Midbrain (tissue), 1 donor: Measurements from ENCODE around the gene ATF5.
A peak's percentile ranks its signal among the peaks of the same experiment; 100 is the strongest.

Experiments
- DNase-seq: peaks from one replicate; lab custom pipeline; 2025; lab: John Stamatoyannopoulos, UW

The ATF5 gene

DNA sequence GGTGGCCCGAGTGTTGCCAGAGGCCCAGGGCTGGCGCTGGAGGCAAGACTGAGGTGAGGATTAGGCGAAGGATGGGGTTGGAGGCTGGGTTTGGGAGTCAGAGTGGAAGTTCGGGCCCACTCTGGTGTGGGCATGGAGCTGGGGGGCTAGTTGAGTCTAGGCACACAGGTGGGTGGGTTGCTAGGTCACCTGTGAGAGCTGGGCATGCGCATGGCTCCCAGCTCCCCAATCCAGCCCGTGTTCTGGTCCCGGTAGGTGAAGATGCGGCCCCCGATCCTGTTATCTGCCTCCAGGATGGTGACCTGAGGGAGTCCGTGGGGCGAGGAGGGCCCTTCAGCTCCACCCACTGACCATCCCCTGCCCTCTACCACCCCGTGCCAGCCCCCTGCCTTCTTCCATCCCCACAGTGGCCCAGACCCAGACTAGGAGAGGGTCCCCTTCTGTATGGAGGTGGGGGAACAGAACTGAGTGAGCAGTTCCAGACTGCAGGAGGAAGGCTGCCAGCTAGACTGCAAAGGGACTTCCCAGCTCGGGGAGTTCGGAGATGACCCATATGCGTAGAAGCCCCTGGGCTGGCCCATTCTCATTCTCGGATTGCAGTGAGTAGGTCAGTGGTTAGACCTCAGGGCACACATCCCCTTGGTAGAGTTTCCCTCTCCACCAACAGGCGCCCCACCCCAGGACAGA lies 34.0 kb upstream of the ATF5 start:
- DNase-seq, result no peak

- DNase-seq, result no peak
These were observed 33.3 kb upstream of the ATF5 start for GRCh38 chr19:49895566-49896297.

DNA sequence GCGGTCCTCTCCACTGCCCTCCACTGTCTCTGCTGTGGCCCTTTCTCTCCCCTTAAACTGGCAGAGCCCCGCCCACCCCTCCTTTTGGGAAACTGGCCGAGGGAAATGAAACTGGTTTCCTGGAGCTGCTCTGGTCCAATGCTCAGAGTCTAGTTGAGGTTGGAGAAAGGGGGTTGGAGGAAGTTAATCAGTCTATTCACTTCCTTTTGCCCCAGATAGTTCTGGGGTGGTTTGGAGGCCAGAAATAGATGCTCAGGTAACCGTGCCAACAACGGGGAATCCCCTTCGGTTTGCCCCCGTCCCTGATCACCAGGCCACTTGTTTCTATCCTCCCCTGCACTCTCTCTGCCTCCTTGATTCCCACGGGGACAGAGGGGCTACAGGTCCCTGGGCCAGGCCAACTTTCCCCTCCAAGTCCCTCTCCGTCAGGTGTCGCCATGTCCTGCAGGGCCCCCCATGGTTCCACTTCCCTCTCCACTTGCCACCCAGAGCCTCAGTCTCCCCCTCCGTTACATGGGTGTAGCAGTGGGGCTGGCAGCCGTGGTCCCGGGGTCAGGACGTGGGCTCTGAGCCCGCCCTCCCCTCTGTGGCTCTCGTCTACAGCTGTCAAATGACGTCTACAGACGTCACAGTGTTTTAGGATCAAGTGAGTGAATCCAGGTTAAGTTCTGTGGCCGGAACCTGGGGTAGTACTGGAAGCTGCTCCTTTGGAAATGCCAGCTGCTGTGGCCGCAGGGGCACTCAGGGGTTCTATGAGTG lies 32.0 kb upstream of the ATF5 start, which contains the start of gene IL4I1:
Gene IL4I1 (minus strand): TSS at position 25 of the 759 bp plus-strand sequence. CDS start 727 bp downstream, outside the sequence.
- DNase-seq, result peak; percentile 8

GRCh38 chr19:49904136-49904535 lies 24.9 kb upstream of the ATF5 start:
- no peak for DNase-seq

GRCh38 chr19:49906879-49907564 lies 22.0 kb upstream of the ATF5 start:
- DNase-seq, result peak; percentile 38

GRCh38 chr19:49907745-49908446 lies 21.1 kb upstream of the ATF5 start:
- no peak for DNase-seq

DNA sequence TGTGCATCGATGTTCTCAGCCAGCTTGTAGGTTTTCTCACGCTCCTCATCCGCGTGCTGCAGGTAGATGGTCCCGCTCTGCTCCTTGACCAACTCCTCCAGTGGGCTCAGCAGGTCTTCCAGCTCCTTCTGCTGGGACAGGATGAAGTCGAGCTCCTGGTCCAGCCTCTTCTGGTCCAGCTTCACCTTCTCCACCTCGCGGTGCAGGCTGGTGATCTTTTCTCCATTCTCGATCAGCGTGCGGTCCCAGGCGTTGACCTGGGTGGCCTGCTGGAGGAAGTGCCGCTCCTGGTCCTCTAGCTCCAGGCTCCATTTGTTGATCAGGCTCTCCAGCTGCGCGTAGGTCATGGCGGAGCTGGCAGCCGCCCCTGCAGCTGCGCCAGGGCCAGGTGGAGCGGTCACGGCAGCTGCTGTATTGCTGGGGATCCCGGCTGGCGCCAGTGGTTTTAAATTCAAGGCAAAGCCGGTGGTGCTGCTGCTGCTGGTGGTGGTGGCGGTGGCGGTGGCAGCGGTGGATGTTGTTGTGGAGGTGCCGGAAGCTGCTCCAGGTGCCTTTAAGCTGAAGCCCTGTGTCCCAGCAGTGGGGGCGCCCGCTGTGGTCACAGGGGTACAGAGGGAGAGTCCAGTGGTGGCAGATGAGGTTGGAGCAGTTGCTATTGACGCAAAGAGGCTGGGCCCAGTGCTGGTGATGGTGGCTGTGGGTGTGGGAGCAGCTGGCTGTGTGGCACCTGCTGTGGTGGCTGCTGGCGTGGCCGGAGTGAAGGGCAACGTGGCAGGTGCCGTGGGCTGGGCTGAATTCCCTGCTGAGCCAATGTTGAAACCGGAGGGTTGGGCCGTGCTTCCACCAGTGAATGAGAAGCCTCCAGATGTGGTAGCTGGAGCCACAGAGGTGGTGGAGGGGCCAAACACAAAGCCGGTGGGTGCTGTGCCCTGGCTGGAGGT lies 20.3 kb upstream of the ATF5 start:
- no peak for DNase-seq

- no peak for DNase-seq
These were observed 18.8 kb upstream of the ATF5 start for GRCh38 chr19:49910179-49910578.

- peak; percentile 16 for DNase-seq
These were observed 17.4 kb upstream of the ATF5 start for GRCh38 chr19:49911381-49912145.

DNA sequence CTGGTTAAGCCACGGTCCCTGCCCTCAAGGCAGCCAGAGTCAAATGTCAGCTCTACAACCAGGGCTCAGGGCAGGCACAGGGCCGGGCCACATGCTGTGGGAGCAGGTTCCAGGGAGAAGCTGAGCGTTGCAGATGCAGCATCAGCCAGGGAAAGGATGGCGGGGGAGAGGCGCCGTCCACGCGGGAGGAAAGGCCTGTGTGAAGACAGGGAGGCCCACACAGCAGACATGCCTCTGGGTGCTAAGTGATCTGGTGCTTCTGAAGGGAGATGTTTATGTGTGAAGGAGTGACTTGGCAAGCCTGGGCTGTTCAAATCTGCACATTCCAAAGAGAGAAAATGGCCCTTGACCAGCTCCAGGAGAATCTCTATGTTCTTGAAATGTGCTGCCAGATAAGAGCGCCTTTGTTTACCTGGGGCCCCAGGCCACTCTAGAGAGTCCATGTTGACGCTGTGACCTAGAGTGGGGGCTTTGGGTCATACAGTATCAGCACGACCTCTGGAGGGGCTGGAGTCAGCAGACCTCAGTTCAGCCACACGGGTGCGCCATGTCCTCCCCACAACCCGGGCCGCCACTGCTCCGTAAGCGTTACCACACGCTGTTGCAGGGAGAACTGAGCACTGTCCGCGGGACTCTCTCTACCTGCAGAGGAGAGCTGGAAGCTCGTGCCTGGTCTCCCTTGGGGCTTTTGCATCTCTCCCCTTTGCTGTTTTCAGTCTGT lies 15.9 kb upstream of the ATF5 start:
- DNase-seq, result no peak

DNA sequence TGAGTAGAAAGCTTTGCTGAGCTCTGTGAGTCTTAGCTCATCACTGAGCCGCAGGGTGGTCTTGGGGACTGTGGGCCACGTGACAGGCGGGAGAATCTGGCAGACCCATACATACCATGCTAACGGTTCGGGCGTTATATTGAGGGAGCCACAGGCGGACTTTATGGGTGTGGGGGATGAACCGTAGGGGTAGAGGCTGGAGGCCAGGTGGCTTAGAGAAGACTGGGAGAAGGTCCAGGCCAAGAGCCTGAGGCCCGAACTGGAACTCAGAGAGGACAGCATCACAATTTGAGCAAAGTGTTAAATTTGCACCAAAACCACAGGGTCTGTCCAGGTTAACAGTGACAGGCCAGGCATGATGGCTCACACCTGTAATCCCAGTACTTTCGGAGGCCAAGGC lies 15.3 kb upstream of the ATF5 start:
- no peak for DNase-seq

DNA sequence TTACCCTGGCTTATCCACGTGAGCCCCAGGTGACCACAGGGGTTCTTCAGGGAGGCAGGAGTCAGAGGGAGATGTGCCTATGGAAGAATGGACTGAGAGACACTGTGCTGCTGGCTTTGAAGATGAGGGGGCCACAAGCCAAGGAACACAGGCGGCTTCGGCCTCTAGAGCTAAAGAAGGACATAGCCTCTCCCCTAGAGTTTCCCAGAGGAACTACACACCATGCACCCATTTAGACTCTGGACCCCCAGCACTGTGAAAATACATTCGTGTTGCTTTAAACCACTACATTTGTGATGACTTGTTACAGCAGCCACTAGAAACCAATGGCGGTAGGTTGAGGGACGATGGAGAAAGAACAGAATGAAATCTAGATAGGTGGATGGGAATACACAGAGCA lies 13.7 kb upstream of the ATF5 start:
- DNase-seq, result no peak

DNA sequence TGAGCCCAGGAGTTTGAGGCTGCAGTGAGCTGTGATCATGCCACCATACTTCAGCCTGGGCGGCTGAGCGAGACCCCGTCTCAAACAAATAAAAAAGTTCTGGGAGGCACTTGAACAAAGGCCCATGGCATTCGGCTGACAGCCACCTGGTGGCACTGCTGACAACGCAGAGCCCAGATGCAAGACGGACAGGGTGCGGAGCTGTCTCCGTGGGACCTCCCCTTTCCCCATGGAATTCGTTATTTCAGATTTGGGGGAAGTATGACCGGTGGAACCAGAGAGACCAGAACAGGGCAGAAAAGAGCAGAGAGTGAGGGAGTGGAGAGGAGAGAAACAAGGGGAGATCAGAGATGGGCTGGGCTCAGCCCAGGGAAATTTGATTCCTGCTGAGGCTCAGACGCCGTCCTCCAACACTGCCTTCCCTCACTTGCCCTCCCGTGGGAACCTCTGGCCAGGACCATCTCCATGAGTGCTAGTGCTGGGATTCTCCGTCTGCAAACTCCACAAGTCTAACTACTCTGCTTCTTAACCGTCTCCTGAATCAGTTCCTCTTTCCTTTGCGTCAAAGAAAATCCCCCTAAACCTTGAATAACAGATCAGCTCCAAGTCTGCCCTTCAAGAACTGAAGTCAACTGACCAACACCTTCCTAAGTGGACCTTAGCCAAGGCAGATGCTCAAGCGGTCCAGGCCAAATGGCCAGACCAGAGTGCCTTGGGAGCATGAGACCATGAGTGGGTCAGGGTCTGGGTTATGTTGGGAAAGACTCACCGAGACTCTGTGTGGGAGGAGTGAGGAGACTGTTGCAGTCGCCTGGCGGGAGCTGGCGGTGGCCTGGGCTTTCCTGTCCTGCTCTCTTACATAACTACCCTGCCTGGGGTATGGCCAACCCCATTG lies 11.9 kb upstream of the ATF5 start:
- DNase-seq, result no peak

DNA sequence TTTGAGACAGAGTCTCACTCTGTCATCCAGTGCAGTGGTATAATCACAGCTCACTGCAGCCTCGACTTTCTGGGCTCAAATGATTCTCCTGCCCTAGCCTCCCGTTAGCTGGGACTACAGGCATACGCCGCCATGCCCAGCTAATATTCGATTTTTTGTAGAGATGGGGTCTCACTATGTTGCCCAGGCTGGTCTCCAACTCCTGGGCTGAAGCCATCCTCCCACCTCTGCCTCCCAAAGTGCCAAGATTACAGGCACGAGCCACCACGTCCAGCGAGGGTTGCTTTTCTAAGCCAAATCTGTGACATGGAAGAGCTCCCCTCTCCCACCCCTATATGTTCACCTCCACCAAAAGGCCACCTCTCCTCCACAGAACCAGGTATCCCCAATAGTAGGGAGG lies 10.9 kb upstream of the ATF5 start:
- no peak for DNase-seq

- no peak for DNase-seq
These were observed 8.2 kb upstream of the ATF5 start for GRCh38 chr19:49920624-49921363.

- no peak for DNase-seq
These were observed 6.9 kb upstream of the ATF5 start for GRCh38 chr19:49921871-49922795.
